Measurements from ENCODE around the gene NLGN2. TPM values are rescaled to one million over a fixed set of nuclear protein-coding genes. Genes with fewer than 3 reads are reported as not detected.

Gene NLGN2
- total and polyA plus RNA-seq, 9 donors: 11.4 to 76.2 (median 49.4) TPM

- TF ChIP-seq EP300 (IDR thresholded peaks at IDR 0.05) (no peak), POLR2A (IDR thresholded peaks at IDR 0.05) (no peak), CTCF (IDR thresholded peaks at IDR 0.05) (no peak)
- no peak for DNase-seq
- Histone ChIP-seq H3K9me3 (no peaks in the 10 kb centered on the region), H3K4me3 (no peak overlapping the region), H3K36me3 (no peaks in the 10 kb centered on the region), H3K4me1 (ENCODE audit: insufficient read depth) (no peaks in the 10 kb centered on the region), H3K27ac (no peak overlapping the region), H3K27me3 (no peaks in the 10 kb centered on the region)
- intact Hi-C loops (cut with DNase I): no loop called here
- 26 to 31% (median 28%) methylated on average over 4 of the region's 4 CpGs for WGBS, 3 donors
Observed at GRCh38 chr17:7423679-7424078, 16.0 kb downstream of the NLGN2 start.

- no peak for DNase-seq
- no peaks in the 10 kb centered on the region for H3K9me3 ChIP-seq
- TF ChIP-seq POLR2A (IDR thresholded peaks at IDR 0.05) (no peak), CTCF (IDR thresholded peaks at IDR 0.05) (no peak), EP300 (IDR thresholded peaks at IDR 0.05) (no peak)
- no peak within 1 kb of the TSS for H3K27ac ChIP-seq
- intact Hi-C loops (cut with DNase I): no loop called here
- whole genome bisulfite sequencing, 3 donors: 82 to 87% (median 82%) methylated on average over 7 of the region's 7 CpGs
- no peaks in the 10 kb centered on the region for H3K27me3 ChIP-seq
- H3K36me3 ChIP-seq: no peaks in the 10 kb centered on the region
- no peaks in the 10 kb centered on the region for H3K4me1 ChIP-seq (ENCODE audit: insufficient read depth)
- H3K4me3 ChIP-seq: no peak within 1 kb of the TSS
Observed at GRCh38 chr17:7425316-7425715, 17.7 kb downstream of the NLGN2 start, which contains the start of gene SPEM2. SPEM2 (plus strand) TSS chr17:7425616; CDS start chr17:7425689, 73 bp downstream.

GRCh38 chr17:7425756-7426155 is 18.1 kb downstream of the NLGN2 start:
- DNase-seq: no peak
- intact Hi-C loops (cut with DNase I): no loop called here
- H3K36me3 ChIP-seq: no peaks in the 10 kb centered on the region
- no peaks in the 10 kb centered on the region for H3K4me1 ChIP-seq (ENCODE audit: insufficient read depth)
- TF ChIP-seq EP300 (IDR thresholded peaks at IDR 0.05): no peak
- no peak for TF ChIP-seq POLR2A (IDR thresholded peaks at IDR 0.05)
- TF ChIP-seq CTCF (IDR thresholded peaks at IDR 0.05): no peak
- H3K4me3 ChIP-seq: no peak overlapping the region
- no peaks in the 10 kb centered on the region for H3K9me3 ChIP-seq
- no peak overlapping the region for H3K27ac ChIP-seq
- WGBS, 3 donors: 82 to 89% (median 83%) methylated on average over 8 of the region's 8 CpGs
- no peaks in the 10 kb centered on the region for H3K27me3 ChIP-seq

GRCh38 chr17:7426203-7426863 is 18.7 kb downstream of the NLGN2 start:
- Histone ChIP-seq H3K4me3 (no peak overlapping the region), H3K36me3 (no peaks in the 10 kb centered on the region)

More at GRCh38 chr17:7426203-7426863, 18.7 kb downstream of the NLGN2 start:
- Histone ChIP-seq H3K9me3 (no peaks in the 10 kb centered on the region), H3K27me3 (no peaks in the 10 kb centered on the region), H3K27ac (no peak overlapping the region), H3K4me1 (ENCODE audit: insufficient read depth) (no peaks in the 10 kb centered on the region)
- no peak for DNase-seq
- TF ChIP-seq EP300 (IDR thresholded peaks at IDR 0.05): no peak
- no peak for TF ChIP-seq CTCF (IDR thresholded peaks at IDR 0.05)
- no peak for TF ChIP-seq POLR2A (IDR thresholded peaks at IDR 0.05)
- 93 to 95% (median 94%) methylated on average over 30 to 33 of the region's 33 CpGs for WGBS, 3 donors
- intact Hi-C loops (cut with DNase I): no loop called here
